GM21529 (cell line): ENCODE data around the gene REPS1.

Experiments
- ATAC-seq: cut with Tn5 transposase; IDR thresholded peaks from one replicate; pipeline ENCODE4 v1.9.1; 2021; ENCODE audit not compliant: unreplicated experiment

REPS1 gene

DNA sequence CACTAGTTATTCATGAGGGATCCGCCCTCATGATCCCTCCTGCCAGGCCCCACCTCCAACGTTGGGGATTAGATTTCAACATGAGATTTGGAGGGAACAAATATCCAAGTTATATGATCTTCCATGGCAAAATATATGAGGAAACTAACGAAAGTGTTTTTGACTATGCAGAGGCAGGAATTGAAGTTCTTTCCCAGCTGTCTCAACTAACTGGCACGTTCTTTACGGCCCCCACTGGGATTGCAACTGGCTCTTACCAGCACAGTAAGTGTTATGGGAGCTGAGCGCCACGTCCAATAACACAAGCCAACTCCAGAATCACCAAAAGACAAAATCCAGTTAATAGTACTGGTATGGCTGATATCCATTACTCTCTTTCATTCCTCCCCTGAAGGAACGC is 125.6 kb downstream of the REPS1 start:
- no peak for ATAC-seq

DNA sequence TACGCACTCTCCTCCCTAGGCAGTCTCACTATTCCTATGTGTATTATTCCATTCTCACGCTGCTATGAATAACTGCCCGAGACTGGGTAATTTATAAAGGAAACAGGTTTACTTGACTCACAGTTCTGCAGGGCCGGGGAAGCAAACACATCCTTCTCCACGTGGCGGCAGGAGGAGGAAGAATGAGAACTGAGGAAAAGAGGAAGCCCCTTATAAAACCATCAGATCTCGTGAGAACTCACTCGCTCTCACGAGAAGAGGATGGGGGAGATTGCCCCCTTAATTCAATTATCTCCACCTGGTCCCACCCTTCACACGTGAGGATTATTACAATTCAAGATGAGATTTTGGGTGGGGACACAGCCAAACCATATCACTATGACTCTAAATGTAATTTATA is 130.3 kb downstream of the REPS1 start:
- no peak for ATAC-seq

- no peak for ATAC-seq
Observed at GRCh38 chr6:138856654-138857053, 131.4 kb downstream of the REPS1 start.
